NCI-H69 (cell line): ENCODE data around the gene LGMN.
"Not testable (repeated sequence)": the region's sequence is repeated elsewhere in the genome, so short reads cannot be mapped to it uniquely, and the experiment has no call there.

Source experiments
- DNase-seq: peaks from one replicate; lab custom pipeline; 2025; lab: John Stamatoyannopoulos, UW

Gene LGMN

GRCh38 chr14:92694807-92695206 is 53.6 kb downstream of the LGMN start:
- DNase-seq = peak; percentile 20

DNA sequence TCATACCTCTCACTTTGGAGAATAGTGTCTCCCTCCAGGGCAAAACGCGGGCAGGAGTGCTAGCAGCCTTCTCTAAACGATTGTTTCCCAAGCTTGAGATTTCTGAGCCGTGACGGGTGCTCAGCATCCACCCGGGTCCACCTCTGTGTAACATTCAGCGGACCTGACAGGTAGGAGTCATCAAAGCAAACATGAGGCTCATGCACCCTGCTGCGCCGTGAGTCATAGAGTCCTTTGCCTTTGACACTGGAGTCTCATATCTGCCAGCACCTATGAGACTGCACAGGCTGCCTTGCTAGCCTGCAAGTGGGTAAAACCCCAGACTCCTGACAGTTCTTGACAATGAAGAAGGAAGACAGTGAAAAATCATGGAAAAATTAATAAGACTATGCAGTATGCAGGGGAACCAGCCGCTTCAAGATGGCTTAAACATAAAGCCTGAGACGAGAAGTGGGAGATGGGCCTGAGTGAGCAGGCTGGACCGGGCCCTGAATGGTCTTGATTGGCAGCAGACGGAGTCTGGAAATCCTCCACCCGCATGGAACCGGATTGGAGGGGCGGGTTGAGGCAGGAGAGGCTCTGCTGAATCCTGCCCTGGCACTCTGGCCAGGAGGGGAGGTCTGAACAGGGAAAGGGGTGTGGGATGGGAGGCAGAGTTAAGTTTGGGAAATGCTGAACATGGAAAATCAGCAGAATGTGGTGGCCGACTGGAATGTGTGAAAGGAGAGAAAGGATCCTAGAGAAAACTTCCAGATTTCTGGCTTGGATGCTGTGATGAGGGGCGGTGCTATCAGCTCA is 54.2 kb downstream of the LGMN start:
- peak; percentile 94 for DNase-seq

GRCh38 chr14:92692822-92693226 is 55.6 kb downstream of the LGMN start:
- peak; percentile 99 for DNase-seq

- peak; percentile 81 for DNase-seq
Observed at GRCh38 chr14:92690171-92691011, 58.0 kb downstream of the LGMN start.

DNA sequence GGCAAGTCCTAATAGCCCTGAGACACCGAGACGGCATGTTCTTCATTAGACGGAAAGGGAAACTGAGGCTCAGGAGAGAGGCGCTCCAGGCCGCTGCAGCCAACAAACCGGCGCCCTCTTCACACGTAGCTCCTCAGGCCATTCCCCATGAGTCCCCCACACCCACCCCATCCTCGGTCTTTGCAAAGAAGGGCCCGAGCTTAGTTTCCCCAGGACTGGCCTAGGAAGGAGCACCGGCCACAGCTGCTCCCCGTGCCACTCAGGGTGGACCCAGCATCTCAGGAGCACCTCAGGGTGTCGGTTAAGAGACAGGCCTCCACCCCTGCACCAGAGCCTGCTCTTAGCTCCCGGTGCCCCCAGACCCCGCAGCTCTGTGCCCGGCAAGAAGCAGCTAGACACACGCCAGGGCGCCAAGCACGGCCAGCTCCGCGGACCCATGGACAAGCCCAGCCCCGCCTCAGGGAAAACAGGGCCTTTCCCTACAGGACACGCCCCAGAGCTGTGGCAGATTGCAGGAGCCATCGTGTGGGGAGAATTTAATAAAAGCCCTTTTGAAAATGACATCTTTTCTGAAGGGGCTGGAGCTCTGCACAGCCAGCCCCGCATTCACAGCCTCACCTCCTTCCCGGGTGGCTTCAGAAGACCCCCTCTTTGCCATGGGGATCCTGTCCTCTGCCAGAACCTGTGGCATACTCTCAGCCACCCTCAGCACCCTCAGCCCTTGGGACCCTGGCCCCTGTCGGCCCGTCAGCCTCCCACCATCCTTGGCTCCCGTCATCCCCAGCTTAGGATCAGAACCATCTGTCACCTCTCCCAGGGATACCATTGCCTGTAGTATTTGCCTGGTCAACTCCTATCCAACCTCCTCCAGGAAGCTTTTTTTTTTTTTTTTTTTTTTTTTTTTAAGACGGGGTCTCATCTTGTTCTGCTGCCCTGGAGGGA is 59.7 kb downstream of the LGMN start:
- peak; percentile 82 for DNase-seq

- DNase-seq = peak; percentile 94
Observed at GRCh38 chr14:92687681-92688433, 60.6 kb downstream of the LGMN start.

GRCh38 chr14:92686900-92687427 is 61.5 kb downstream of the LGMN start:
- DNase-seq = peak; percentile 90

DNA sequence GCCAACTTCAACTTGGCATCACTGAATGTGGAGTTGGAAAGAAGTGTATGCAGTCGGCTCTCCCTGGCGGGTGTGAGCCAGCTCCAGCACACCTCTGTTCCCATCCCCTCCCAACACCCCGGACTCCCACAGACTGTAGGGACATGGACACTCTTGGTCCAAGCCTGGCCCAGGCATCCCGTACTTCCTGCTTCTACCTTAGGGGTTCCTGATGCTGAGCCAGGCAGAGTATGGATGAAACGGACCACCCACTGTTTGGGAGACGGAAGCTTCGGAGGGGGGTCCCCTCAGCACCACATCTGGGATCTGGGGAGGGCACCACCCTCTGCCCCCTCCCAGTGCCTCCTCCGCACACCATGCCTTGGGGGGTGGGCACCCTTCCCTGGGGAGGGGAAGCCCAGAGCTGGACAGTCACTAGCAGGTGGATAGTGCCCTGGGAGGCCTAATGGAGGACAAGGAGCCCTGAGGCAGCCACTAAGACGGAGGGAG is 62.0 kb downstream of the LGMN start:
- peak; percentile 44 for DNase-seq

DNA sequence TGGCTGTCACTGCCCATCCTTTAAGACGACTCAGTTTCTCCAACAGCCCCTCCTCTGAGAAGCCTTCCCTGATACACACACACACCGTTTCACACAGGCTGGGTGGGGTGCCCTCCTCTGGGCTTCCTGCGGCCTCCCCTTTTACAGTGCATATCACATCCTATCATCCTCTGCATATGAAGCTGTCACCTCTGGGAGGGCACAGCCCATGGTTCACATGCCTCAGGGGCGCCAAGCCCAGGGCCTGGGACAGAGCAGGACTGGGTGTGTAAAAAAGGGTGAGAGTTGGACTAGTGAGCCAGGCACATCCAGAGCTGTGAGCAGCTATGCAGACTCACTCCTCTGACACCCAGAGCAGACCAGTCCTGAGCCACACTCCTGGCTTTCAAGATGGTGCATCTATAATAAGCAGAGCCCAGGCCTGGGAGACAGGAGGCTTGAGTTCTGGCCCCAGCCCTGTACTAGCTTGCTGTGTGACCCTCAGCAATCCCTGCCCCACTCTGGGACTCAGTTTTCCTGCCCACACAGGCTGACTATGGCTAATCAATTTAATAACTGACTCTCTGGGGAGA is 62.6 kb downstream of the LGMN start:
- DNase-seq = no peak

- DNase-seq = peak; percentile 13
Observed at GRCh38 chr14:92684801-92685560, 63.4 kb downstream of the LGMN start.

- DNase-seq = no peak
Observed at GRCh38 chr14:92683041-92683440, 65.4 kb downstream of the LGMN start.

DNA sequence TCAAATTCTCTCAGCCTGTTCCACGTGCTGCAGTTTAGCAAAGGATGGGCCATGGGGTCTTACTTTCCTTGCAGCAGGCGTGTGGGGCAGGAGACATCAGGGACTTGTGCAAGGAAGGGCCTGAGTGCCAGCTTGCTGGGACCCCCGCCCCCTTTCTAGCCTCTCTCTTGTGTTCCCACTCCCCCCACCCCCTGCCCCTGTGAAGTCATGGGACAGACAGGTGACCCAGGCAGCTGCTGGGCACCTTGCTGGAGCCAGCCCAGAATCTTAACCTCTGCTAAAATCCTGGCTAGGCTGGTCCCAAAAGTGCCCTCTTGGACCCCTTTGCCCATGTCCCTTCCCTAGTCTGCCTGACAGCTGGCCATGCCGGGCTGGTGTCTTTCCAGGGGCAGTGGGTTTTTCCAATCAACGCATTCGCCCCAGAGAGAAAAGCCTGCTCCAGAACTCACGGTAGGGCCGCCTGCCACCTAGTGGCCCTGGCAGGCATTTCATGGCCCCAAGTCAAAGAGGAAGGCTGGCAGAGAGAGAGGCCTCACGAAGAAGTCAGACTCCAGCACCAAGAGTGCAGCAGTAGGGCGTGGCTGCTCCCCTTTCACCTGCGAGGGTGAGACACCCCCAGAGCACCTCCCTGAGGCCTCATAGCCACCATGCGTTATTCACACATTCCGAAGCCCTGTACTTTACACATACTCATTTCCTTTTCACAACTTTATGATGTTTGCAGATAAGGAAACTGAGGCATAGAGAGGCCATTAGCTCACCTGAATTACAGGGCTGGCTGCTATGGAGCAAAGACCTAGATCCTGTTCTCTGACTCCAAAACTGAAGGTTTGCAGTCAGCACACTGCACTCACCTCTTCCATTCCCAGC is 67.4 kb downstream of the LGMN start:
- DNase-seq = peak; percentile 72

- DNase-seq = not testable (repeated sequence)
Observed at GRCh38 chr14:92680330-92680729, 68.1 kb downstream of the LGMN start.

DNA sequence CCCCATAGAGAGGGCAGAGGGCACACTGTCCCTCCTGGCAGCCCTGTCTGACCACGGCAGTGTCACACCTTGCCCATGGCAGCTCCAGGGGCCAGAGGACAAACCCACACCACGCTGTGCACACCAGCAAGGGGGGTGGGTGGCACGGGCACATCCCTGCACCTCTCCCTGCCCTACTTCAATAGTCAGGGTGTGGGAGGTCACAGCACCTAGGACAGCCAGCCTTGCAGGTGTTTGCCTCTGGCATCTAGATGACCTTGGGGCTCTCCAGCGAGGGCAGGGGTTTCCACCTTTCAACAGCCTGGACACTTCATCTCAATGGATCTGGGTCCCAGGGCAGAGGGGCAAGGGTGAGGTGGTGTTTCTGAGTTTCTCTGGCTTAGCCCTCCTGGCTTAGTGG is 69.2 kb downstream of the LGMN start:
- no peak for DNase-seq

DNA sequence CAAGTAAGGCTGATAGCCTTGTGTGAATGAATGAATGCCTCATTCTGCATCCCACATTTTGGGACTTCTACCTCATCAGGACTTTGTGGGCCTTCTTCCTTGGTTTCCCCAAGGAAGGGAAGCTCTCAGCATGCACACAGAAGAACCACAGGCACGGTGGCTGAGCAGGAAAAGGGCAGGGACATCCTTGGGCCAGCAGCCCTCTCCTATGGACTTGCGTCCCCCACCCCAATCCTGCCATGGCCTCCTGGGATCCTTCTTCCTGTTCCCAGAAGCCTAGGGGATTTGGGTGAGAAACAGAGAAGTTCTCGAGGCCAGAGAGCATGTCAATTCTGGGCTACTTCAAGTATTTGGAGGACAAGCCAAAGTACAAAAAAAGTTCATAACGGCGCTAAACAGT is 69.7 kb downstream of the LGMN start:
- no peak for DNase-seq

GRCh38 chr14:92677955-92678354 is 70.5 kb downstream of the LGMN start:
- DNase-seq = no peak

DNA sequence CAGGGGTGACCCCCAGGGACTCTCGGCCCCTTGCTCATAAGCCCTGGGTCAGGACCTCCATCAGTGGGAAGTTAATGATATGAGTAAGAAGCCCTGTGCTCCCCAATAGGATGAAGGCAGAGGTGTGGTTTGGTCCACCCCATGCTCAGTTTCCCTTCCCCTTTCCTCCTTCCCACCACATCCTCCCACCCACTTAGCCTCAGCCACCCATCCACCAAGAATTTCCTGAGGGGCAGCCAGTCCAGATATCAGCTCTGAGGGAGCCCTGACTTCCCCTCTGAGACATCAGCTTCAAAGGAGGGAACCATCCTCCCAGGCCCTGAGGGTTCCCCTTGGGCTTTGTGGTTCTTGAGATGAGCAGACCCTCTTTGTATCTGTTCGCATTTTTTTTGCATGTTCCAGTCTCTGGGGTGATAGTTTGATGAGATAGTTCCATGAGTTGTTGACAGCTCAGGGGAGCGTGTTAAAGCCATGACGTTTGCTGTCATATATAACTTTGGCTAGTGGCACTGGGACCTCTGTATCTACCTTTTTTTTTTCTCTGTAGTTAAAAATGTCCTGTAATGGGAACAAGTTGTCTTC is 71.2 kb downstream of the LGMN start:
- DNase-seq = no peak

DNA sequence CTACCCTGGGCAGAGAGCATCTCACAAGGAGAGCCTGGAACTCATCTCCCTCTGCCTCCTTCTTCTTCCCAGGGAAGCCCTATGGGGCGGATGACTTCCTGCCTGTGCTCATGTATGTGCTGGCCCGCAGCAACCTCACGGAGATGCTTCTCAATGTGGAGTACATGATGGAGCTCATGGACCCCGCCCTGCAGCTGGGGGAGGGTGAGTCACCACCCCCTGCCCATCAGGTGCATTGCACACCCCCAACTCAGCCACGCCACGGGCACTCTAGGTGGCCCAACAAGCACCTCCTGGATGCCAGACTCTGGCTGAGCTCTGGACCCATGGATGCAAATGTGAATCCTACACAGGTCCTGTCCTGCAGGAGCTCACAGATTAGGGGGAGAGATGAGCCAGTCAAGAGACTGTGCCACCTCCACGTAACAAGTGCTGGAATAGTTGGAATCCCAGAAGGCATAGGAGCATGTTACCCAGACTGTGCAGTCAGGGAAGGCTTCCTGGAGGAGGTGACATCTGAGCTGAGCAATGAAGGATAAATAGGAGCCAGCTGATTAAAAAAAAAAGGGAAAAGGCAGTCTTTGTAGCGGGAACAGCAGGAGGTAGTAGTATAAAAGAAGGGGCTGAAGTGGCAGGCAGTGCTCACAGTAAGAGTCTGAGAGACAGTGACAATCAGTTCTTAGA is 71.9 kb downstream of the LGMN start:
- DNase-seq = no peak
